GM18517 (cell line): ENCODE data around the gene CP.
A peak's percentile ranks its signal among the peaks of the same experiment; 100 is the strongest.

Source experiments
- ATAC-seq: cut with Tn5 transposase; IDR thresholded peaks from one replicate; pipeline ENCODE4 v1.9.1; 2021; ENCODE audit warnings: mild to moderate bottlenecking, moderate library complexity; ENCODE audit not compliant: unreplicated experiment

Gene CP

GRCh38 chr3:149188494-149188893 is 33.1 kb downstream of the CP start:
- ATAC-seq: no peak

GRCh38 chr3:149186721-149187120 is 34.9 kb downstream of the CP start:
- no peak for ATAC-seq

GRCh38 chr3:149186219-149186618 is 35.4 kb downstream of the CP start:
- ATAC-seq: no peak

DNA sequence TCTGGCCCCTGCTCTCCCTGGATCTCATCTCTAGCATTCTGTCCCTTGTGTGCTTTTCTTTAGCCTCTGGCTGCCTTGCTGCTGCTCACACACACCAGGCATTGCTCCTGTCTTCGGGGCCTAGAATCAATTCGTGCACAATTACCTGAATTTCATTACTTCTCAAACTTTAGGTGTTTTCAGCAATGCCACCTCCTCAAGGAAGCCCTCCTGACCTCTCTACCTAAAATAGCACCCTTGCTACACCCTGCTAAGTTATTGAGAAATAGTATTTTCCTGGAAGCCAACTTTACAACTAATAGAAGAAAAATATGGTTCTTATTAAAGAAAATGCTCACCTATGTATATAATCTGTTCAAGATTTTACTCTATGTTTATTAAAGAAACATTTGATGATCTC is 40.4 kb downstream of the CP start:
- no peak for ATAC-seq

- no peak for ATAC-seq
These were observed 41.5 kb downstream of the CP start for GRCh38 chr3:149180057-149180573.

DNA sequence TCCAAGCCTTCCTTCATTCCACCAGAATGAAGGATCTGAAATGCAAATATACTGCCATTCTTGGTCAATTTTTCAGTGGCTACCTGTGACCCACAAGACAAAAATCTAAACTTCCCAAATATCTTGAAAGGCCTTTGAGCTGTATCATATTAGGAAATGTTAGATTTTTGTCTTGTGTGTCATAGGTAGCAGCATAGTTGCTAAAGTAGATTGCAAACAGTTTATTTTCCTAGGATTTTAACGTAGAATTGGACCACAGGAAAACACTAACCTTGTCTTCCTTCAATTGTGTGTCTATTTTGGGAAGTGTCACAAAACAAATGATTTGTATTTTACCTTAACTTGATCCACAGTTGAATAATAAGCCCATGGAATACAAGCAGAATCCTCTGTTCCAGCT is 42.4 kb downstream of the CP start:
- ATAC-seq: no peak

DNA sequence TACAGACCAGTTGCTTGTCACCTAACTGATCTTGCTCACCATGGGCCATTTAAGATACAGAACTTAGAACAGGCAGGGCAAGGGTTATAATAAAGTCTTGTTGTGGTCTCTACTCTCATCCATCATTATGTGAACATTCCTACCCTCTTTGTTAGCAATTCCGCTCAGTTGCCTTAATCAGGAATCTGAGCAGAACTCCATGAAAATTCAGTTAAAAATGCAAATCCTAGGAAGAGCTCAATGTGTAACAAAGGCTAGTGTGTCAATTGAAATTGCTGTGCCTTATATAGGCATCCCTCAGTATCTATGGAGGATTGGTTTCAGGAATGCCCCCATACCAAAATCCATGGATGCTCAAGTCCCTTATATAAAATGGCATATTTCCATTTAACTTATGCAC is 44.5 kb downstream of the CP start:
- no peak for ATAC-seq

DNA sequence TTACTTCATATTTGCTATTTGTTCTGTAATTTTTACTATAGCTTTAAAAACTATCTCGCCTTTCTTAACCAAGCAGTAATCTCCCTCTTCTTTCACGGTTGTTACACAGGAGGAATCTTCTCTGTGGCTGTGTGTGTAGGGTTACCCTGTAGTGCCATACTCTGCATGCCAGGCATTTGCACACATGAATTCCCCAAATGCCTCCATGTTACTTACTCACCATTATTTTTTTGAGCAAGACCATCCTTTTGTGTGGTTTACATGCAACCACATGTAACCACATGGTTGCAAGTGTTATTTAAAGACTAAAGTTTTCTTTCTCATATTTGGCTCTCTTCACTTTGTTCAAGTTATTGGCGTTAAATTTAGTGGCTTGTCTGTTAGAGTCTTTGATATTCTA is 46.7 kb downstream of the CP start:
- peak; percentile 93 for ATAC-seq

GRCh38 chr3:149170672-149171071 is 51.0 kb downstream of the CP start:
- ATAC-seq: no peak

GRCh38 chr3:149167898-149168297 is 53.7 kb downstream of the CP start:
- ATAC-seq: no peak

DNA sequence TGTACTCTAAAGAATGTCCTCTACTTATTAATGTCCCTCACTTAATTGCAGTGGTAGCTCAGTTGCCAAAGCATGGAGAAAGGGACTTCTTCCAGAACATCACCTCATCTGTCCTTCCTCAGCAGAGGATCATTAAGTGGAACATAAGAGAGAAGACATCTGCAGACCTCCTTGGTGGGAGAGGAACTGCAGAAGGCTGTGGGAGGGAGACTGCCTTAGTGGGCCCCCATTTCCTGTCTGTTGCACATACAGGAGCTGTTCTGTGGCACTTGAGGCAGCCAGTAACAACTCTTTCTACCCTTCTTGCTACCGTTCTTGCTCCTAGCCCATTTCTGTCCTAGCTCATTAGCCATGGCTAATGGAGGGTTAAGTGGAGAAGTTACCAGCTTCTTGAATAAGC is 58.6 kb downstream of the CP start:
- no peak for ATAC-seq

DNA sequence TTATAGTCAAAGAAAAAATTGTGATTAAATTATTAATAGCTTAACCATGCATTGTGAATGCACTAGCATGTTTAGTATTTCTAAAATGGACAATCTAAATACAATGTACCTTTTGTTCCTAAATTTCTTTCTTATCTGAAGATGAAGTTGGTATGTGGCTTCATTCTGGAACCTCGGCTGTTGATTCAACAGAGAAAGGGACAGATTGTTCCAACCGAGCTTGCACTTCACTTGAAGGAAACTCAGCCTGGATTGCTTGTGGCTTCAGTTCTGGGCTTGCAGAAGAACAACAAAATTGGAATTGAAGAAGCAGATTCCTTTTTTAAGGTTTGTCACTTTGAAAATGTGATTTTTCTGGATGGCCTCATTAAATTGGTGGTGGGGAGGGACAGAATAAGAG is 59.6 kb downstream of the CP start:
- no peak for ATAC-seq

DNA sequence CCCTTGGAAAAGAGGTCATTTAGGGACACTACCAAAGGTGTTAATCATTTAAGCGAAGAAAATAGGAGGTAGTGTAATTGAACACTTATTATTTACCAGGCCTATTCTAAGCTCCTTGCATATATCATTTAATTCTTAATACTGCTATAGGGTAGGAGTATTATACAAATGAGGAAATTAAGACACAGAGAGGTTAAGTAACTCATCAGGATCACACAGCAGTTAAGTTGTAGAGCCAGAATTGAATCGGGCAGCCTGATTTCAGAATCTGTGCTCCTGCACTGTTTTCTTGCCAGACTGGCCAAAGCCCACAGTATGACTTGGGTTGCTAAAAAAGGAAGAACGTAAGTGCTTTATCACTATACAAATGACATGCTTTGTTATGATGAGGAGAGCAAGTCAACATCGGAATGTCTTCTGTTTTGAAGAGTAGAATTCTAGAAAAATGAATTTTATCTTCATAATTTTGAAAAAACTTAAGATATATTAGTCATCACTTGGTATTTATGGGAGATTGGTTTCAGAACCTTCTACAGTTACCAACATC is 60.8 kb downstream of the CP start:
- ATAC-seq: no peak

DNA sequence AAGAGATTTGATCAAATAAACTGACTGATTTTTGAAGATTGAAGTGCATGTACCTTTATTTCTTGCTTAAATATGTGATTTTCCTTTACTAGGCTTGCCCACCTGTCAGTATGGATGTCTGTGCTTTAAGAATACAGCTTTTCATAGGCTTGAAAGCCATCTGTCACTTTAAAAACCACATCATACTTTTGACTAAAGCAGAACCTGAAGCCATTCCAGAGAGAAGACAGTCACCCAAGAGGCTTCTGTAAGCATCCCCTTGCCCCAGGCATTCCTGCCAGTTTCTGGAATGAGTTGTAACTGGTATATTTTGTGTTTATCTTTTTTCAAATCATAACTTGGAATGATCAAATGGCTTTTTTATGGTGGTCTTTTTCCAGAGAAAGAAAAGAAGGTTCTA is 68.2 kb downstream of the CP start:
- no peak for ATAC-seq

DNA sequence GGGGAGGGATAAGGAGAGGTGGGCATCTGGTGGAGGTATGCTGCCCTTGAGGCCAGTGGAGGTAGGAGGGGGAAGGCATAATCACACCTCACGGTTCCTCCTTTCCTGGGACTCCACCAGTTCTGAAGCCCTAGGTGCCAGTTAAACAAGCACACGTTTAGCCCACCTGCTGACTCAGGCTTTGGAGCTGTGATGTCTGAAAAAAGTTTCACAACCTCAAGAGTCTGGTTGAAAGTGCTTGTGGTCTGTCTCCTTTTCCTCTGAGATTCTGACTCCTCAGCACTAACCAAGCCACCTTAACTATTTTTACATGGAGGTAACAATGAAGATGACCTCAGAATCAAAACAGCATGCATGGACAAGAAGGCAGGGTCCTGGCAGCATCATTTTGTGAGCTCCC is 69.2 kb downstream of the CP start:
- peak; percentile 93 for ATAC-seq

DNA sequence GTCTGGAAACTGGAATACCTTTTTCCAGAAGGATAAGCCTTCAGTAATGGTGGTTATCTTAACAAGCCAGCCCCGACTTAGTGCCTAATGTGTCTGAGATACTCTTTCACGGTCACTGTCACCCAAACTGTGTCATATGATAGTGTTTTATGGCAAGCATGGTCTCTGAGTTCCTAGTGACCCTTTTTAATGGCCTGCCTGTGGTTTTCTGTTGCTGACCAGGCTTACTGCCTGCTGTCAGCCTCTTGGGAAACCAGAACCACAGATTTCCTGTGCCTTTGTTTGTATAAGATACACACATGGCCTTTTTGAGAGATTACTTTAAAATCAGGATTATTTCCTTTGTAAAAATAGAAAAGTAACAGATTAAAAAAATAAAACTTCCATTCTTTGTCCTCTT is 69.8 kb downstream of the CP start:
- ATAC-seq: no peak

GRCh38 chr3:149150436-149150835 is 71.2 kb downstream of the CP start:
- ATAC-seq: no peak

GRCh38 chr3:149145974-149146373 is 75.7 kb downstream of the CP start:
- peak; percentile 96 for ATAC-seq

DNA sequence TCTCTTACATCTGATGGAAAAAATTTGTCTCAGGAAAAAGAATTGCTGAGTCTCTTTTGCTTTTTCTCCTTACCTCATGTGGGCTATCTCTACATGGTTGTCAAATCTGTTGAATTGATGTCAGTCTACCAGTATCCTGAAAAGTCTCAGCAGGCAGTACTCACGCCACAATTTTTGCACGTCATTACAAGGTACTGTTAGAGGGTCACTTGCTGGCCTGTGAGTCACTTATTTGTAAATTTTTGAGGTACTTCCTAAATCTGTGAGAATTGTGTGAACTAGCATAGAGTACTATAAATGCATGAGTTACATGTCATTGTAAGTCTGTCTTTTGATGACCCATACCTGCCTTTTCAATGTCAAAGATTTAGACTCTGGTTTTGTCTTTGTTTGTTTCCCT is 76.3 kb downstream of the CP start:
- no peak for ATAC-seq

GRCh38 chr3:149142682-149143081 is 78.9 kb downstream of the CP start:
- no peak for ATAC-seq

DNA sequence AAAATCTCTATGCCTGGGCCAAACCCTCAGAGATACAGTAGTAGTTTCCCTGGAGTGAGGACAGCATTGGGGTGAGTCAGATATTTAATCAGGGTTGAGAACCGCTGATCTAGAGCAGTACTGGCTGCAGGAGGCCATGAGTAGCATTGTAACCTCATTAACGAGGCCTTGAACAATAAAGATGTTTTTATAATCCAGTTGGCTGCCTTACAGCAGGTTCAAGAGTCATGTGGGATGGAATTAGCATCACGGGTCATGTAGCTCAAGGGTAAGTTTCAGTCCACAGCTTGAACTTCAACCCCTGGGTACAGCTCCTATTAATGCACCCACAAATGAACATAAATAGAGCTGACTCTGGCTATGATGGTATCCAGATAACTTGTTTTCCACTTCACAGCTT is 87.1 kb downstream of the CP start:
- ATAC-seq: no peak

- ATAC-seq: no peak
These were observed 90.0 kb downstream of the CP start for GRCh38 chr3:149131589-149131988.
